ENCODE measurements around the gene NFYA.

DNA sequence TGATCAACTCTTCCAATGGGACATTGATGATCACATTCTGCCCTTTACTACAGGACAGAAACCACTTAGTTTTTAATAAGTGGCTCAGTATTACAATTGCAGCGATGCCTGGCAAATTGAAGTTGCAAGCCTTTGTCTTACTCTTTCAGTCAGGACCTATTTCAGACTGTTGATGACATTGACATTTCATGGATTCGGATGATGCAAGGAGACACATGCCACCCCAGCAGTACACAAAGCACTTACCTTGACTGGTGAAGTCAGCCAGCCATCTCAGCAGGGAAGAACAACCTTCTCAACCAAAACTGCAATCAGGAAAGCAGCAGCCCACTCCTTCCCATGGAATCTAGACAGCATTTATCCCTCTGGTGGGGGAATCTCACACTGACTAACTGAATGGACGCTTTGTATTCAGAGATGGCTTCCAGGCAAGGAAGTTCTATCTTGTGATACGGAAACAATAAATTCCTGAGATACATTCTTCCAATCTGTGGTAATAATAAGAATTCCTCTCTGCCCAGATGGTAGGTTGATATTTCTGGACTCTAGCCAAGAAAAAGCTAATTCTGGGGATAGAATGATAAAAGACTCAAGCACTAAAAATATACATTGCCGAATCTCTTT, 24.8 kb downstream of the NFYA start:
- TF ChIP-seq SMC3 (conservative IDR thresholded peaks at IDR 0.05; ENCODE audit: poor library complexity): no peak
- TF ChIP-seq, protein P1, sequence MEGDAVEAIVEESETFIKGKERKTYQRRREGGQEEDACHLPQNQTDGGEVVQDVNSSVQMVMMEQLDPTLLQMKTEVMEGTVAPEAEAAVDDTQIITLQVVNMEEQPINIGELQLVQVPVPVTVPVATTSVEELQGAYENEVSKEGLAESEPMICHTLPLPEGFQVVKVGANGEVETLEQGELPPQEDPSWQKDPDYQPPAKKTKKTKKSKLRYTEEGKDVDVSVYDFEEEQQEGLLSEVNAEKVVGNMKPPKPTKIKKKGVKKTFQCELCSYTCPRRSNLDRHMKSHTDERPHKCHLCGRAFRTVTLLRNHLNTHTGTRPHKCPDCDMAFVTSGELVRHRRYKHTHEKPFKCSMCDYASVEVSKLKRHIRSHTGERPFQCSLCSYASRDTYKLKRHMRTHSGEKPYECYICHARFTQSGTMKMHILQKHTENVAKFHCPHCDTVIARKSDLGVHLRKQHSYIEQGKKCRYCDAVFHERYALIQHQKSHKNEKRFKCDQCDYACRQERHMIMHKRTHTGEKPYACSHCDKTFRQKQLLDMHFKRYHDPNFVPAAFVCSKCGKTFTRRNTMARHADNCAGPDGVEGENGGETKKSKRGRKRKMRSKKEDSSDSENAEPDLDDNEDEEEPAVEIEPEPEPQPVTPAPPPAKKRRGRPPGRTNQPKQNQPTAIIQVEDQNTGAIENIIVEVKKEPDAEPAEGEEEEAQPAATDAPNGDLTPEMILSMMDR (IDR thresholded peaks at IDR 0.05; ENCODE audit: poor library complexity, severe bottlenecking): no peak
- TF ChIP-seq EP300 (conservative IDR thresholded peaks at IDR 0.05; ENCODE audit: poor library complexity, severe bottlenecking): no peak
- no peak for TF ChIP-seq EZH2 (IDR thresholded peaks at IDR 0.05; ENCODE audit: borderline replicate concordance, insufficient read depth, low read length, poor library complexity, severe bottlenecking)
- TF ChIP-seq REST (IDR thresholded peaks at IDR 0.05; ENCODE audit: borderline replicate concordance): no peak

Data from neural cell (in vitro differentiated cells).